ENCODE measurements around the gene DPEP2.

GRCh38 chr16:68046106-68046505, 46.8 kb upstream of the DPEP2 start:
- TF ChIP-seq, protein P1, sequence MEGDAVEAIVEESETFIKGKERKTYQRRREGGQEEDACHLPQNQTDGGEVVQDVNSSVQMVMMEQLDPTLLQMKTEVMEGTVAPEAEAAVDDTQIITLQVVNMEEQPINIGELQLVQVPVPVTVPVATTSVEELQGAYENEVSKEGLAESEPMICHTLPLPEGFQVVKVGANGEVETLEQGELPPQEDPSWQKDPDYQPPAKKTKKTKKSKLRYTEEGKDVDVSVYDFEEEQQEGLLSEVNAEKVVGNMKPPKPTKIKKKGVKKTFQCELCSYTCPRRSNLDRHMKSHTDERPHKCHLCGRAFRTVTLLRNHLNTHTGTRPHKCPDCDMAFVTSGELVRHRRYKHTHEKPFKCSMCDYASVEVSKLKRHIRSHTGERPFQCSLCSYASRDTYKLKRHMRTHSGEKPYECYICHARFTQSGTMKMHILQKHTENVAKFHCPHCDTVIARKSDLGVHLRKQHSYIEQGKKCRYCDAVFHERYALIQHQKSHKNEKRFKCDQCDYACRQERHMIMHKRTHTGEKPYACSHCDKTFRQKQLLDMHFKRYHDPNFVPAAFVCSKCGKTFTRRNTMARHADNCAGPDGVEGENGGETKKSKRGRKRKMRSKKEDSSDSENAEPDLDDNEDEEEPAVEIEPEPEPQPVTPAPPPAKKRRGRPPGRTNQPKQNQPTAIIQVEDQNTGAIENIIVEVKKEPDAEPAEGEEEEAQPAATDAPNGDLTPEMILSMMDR (conservative IDR thresholded peaks at IDR 0.05 in 1 of 2, IDR thresholded peaks at IDR 0.05 in 1 of 2; ENCODE audit: extremely low read depth in 1 of 2, insufficient read depth in 1 of 2, low read depth in 1 of 2, low read length in 2 of 2) = no peak
- TF ChIP-seq EZH2 (IDR thresholded peaks at IDR 0.05; ENCODE audit: borderline replicate concordance, low read length) = no peak

Data from mammary epithelial cell (primary cell).